Endodermal cell (in vitro differentiated cells): ENCODE results near the gene GPR183. TPM values are rescaled to one million over a fixed set of nuclear protein-coding genes. Genes with fewer than 3 reads are reported as not detected.

Experiments
- DNase-seq: peaks from one replicate; pipeline ENCODE4 v3.0.0-alpha.2; 2017
- H3K27ac ChIP-seq: 2 replicates; pipeline ENCODE4 v1.5.1; 2013; ENCODE audit warnings: mild to moderate bottlenecking, low read depth, low read length, moderate library complexity
- H3K27me3 ChIP-seq: 2 replicates; pipeline ENCODE4 v1.6.1; 2013; ENCODE audit warnings: mild to moderate bottlenecking, low read length, moderate library complexity; ENCODE audit not compliant: insufficient read depth, control insufficient read depth, poor library complexity, severe bottlenecking
- H3K36me3 ChIP-seq: 2 replicates; pipeline ENCODE4 v1.7.0; 2013; ENCODE audit warnings: mild to moderate bottlenecking, low read length, moderate library complexity; ENCODE audit not compliant: control insufficient read depth, insufficient read depth
- H3K4me1 ChIP-seq: one replicate; pipeline ENCODE4 v1.7.0; 2013; ENCODE audit warnings: low read length; ENCODE audit not compliant: control insufficient read depth, insufficient read depth
- H3K4me3 ChIP-seq: 2 replicates; pipeline ENCODE4 v1.5.1; 2013; ENCODE audit warnings: mild to moderate bottlenecking, low read length, moderate library complexity
- H3K9ac ChIP-seq: 2 replicates; pipeline ENCODE4 v1.6.1; 2013; ENCODE audit warnings: mild to moderate bottlenecking, low read length, moderate library complexity; ENCODE audit not compliant: poor library complexity, severe bottlenecking; ENCODE audit errors: extremely low read depth
- H3K9me3 ChIP-seq: 2 replicates; pipeline ENCODE4 v1.6.1; 2013; ENCODE audit warnings: mild to moderate bottlenecking, low read length, moderate library complexity; ENCODE audit not compliant: control insufficient read depth
- H3K27ac Mint-ChIP-seq: 2 replicates; pipeline ENCODE4 v1.8.0; 2020; ENCODE audit warnings: mixed read lengths
- H3K27me3 Mint-ChIP-seq: 2 replicates; pipeline ENCODE4 v1.8.0; 2021; ENCODE audit warnings: mild to moderate bottlenecking, mixed read lengths; ENCODE audit not compliant: insufficient read depth
- H3K36me3 Mint-ChIP-seq: 2 replicates; pipeline ENCODE4 v1.8.0; 2020; ENCODE audit warnings: low read depth, mixed read lengths
- H3K4me1 Mint-ChIP-seq: 2 replicates; pipeline ENCODE4 v1.8.0; 2020; ENCODE audit warnings: mixed read lengths
- H3K4me3 Mint-ChIP-seq: 2 replicates; pipeline ENCODE4 v1.8.0; 2020; ENCODE audit warnings: mild to moderate bottlenecking, moderate library complexity, mixed read lengths
- H3K9me3 Mint-ChIP-seq: 2 replicates; pipeline ENCODE4 v1.8.0; 2020; ENCODE audit warnings: mild to moderate bottlenecking, mixed read lengths
- CTCF ChIP-seq: fragments of 200-600 bp; sonication (generic); conservative IDR thresholded peaks from 2 replicates; pipeline ENCODE4 v1.5.0; 2021; ENCODE audit warnings: antibody characterized with exemption, mild to moderate bottlenecking
- WGBS, 2 experiments: methylation state at CpG; one replicate each; pipeline versions ENCODE4 v1.1.5 to v1.1.7; 2013; ENCODE audit warnings: missing lambda C conversion rate in 2 of 2, mixed read lengths in 1 of 2; ENCODE audit not compliant: insufficient coverage in 1 of 2, insufficient read length in 1 of 2; 5-methylcytosine and 5-hydroxymethylcytosine counted together
- total RNA-seq, 2 donors: library from RNA; stranded (reverse); fragmentation: NEBNext Ultra II Directional in 1 of 2; extraction: Animal tissue kit (Norgen Biotek cat#: 25700) in 1 of 2; gene quantifications; 2 replicates in 1 of 2; 3 replicates in 1 of 2; pipeline ENCODE4 v1.2.1, GENCODE V29; 2021

The GPR183 gene
- total RNA-seq, 2 donors from 2014 or later = 0.62 TPM; not detected in 1

- no peak overlapping the region for H3K4me3 ChIP-seq
- H3K9me3 Mint-ChIP-seq = no peaks in the 10 kb centered on the region
- no peak overlapping the region for H3K27ac Mint-ChIP-seq
- H3K9ac ChIP-seq = no peak overlapping the region
- no peak for TF ChIP-seq CTCF
- peaks cover 13% of the 10 kb centered on the region for H3K4me1 Mint-ChIP-seq
- WGBS, 2 experiments = 67 to 95% methylated on average over 1 to 4 of the region's 6 CpGs
- H3K9me3 ChIP-seq = no peaks in the 10 kb centered on the region
- no peak overlapping the region for H3K4me3 Mint-ChIP-seq
- DNase-seq = no peak
- H3K27ac ChIP-seq = no peak overlapping the region
- no peaks in the 10 kb centered on the region for H3K27me3 ChIP-seq
- H3K36me3 Mint-ChIP-seq = peaks cover 7% of the 10 kb centered on the region
- H3K27me3 Mint-ChIP-seq = no peaks in the 10 kb centered on the region
- H3K36me3 ChIP-seq = peaks cover 11% of the 10 kb centered on the region
- peaks cover 3% of the 10 kb centered on the region for H3K4me1 ChIP-seq
These were observed 40.4 kb downstream of the GPR183 start for GRCh38 chr13:99266827-99267226.

- WGBS, 2 experiments = 70% methylated on average over 2 to 3 of the region's 3 CpGs
- H3K36me3 ChIP-seq = peaks cover 11% of the 10 kb centered on the region
- peak; percentile 85 for TF ChIP-seq CTCF
- no peak overlapping the region for H3K27ac Mint-ChIP-seq
- no peaks in the 10 kb centered on the region for H3K9me3 ChIP-seq
- no peaks in the 10 kb centered on the region for H3K27me3 ChIP-seq
- peaks cover 13% of the 10 kb centered on the region for H3K4me1 Mint-ChIP-seq
- peaks cover 3% of the 10 kb centered on the region for H3K4me1 ChIP-seq
- H3K27ac ChIP-seq = no peak overlapping the region
- H3K36me3 Mint-ChIP-seq = no peaks in the 10 kb centered on the region
- H3K4me3 ChIP-seq = no peak overlapping the region
- H3K27me3 Mint-ChIP-seq = no peaks in the 10 kb centered on the region
- DNase-seq = no peak
- H3K9me3 Mint-ChIP-seq = no peaks in the 10 kb centered on the region
- no peak overlapping the region for H3K4me3 Mint-ChIP-seq
- no peak overlapping the region for H3K9ac ChIP-seq
These were observed 41.3 kb downstream of the GPR183 start for GRCh38 chr13:99265821-99266426.

- WGBS, 2 experiments = 85 to 87% methylated on average over 4 to 8 of the region's 8 CpGs
- H3K4me1 ChIP-seq = peaks cover 3% of the 10 kb centered on the region
These were observed 41.9 kb downstream of the GPR183 start for GRCh38 chr13:99265162-99265800.

More at GRCh38 chr13:99265162-99265800, 41.9 kb downstream of the GPR183 start:
- no peaks in the 10 kb centered on the region for H3K9me3 Mint-ChIP-seq
- Histone ChIP-seq H3K36me3 (peaks cover 11% of the 10 kb centered on the region), H3K4me3 (no peak overlapping the region), H3K9me3 (no peaks in the 10 kb centered on the region), H3K27ac (no peak overlapping the region), H3K27me3 (no peaks in the 10 kb centered on the region), H3K9ac (no peak overlapping the region)
- H3K27ac Mint-ChIP-seq = no peak overlapping the region
- TF ChIP-seq CTCF = no peak
- no peak for DNase-seq
- no peaks in the 10 kb centered on the region for H3K36me3 Mint-ChIP-seq
- no peak overlapping the region for H3K4me3 Mint-ChIP-seq
- no peaks in the 10 kb centered on the region for H3K27me3 Mint-ChIP-seq
- H3K4me1 Mint-ChIP-seq = peaks cover 13% of the 10 kb centered on the region
